ENCODE measurements around the gene CDH18. TPM values are rescaled to one million over a fixed set of nuclear protein-coding genes. Genes with fewer than 3 reads are reported as not detected.

The CDH18 gene
- total and polyA plus RNA-seq, 2 donors from 2014 or later = not detected

- FAIRE-seq (no peak), DNase-seq (no peak)
- no peaks in the 10 kb centered on the region for H3K4me1 ChIP-seq (ENCODE audit: control insufficient read depth in 2 of 3, insufficient read depth in 2 of 3, low read depth in 1 of 3, low read length in 3 of 3)
- no peak overlapping the region for H3K27ac ChIP-seq (ENCODE audit: low read depth in 2 of 2, low read length in 2 of 2)
- H3K27me3 ChIP-seq (ENCODE audit: control insufficient read depth, insufficient read depth, low read length) = no peaks in the 10 kb centered on the region
- intact Hi-C loops (cut with DNase I) = no loop called here
- TF ChIP-seq CTCF (IDR thresholded peaks at IDR 0.05; ENCODE audit: borderline replicate concordance, extremely low read depth, insufficient read depth) = no peak
- no peak overlapping the region for H3K4me3 ChIP-seq (ENCODE audit: low read length in 3 of 3)
- no peaks in the 10 kb centered on the region for H3K9me3 ChIP-seq (ENCODE audit: control insufficient read depth in 2 of 3, insufficient read depth in 1 of 3, low read length in 3 of 3)
- H3K36me3 ChIP-seq (ENCODE audit: control insufficient read depth in 2 of 3, insufficient read depth in 3 of 3, low read length in 3 of 3) = no peaks in the 10 kb centered on the region
- no peak overlapping the region for H3K9ac ChIP-seq (ENCODE audit: low read length in 3 of 3)
These were observed 87.7 kb downstream of the CDH18 start for GRCh38 chr5:19900269-19900668.

GRCh38 chr5:19891658-19892057, 96.3 kb downstream of the CDH18 start:
- no peak for TF ChIP-seq CTCF (IDR thresholded peaks at IDR 0.05; ENCODE audit: borderline replicate concordance, extremely low read depth, insufficient read depth)
- no peaks in the 10 kb centered on the region for H3K4me1 ChIP-seq (ENCODE audit: control insufficient read depth in 2 of 3, insufficient read depth in 2 of 3, low read depth in 1 of 3, low read length in 3 of 3)
- no peaks in the 10 kb centered on the region for H3K9me3 ChIP-seq (ENCODE audit: control insufficient read depth in 2 of 3, insufficient read depth in 1 of 3, low read length in 3 of 3)
- H3K36me3 ChIP-seq (ENCODE audit: control insufficient read depth in 2 of 3, insufficient read depth in 3 of 3, low read length in 3 of 3) = no peaks in the 10 kb centered on the region
- H3K27ac ChIP-seq (ENCODE audit: low read depth in 2 of 2, low read length in 2 of 2) = no peak overlapping the region
- no peak overlapping the region for H3K9ac ChIP-seq (ENCODE audit: low read length in 3 of 3)
- no peak overlapping the region for H3K4me3 ChIP-seq (ENCODE audit: low read length in 3 of 3)
- no peak for FAIRE-seq
- no peak for DNase-seq
- intact Hi-C loops (cut with DNase I) = no loop called here
- no peaks in the 10 kb centered on the region for H3K27me3 ChIP-seq (ENCODE audit: control insufficient read depth, insufficient read depth, low read length)

- DNase-seq = no peak
- no peaks in the 10 kb centered on the region for H3K27me3 ChIP-seq (ENCODE audit: control insufficient read depth, insufficient read depth, low read length)
- no peak overlapping the region for H3K27ac ChIP-seq (ENCODE audit: low read depth in 2 of 2, low read length in 2 of 2)
- H3K4me1 ChIP-seq (ENCODE audit: control insufficient read depth in 2 of 3, insufficient read depth in 2 of 3, low read depth in 1 of 3, low read length in 3 of 3) = no peaks in the 10 kb centered on the region
- FAIRE-seq = no peak
- no peaks in the 10 kb centered on the region for H3K9me3 ChIP-seq (ENCODE audit: control insufficient read depth in 2 of 3, insufficient read depth in 1 of 3, low read length in 3 of 3)
- no peaks in the 10 kb centered on the region for H3K36me3 ChIP-seq (ENCODE audit: control insufficient read depth in 2 of 3, insufficient read depth in 3 of 3, low read length in 3 of 3)
- no peak overlapping the region for H3K9ac ChIP-seq (ENCODE audit: low read length in 3 of 3)
- no peak overlapping the region for H3K4me3 ChIP-seq (ENCODE audit: low read length in 3 of 3)
- no peak for TF ChIP-seq CTCF (IDR thresholded peaks at IDR 0.05; ENCODE audit: borderline replicate concordance, extremely low read depth, insufficient read depth)
- intact Hi-C loops (cut with DNase I) = no loop called here
These were observed 101.7 kb downstream of the CDH18 start for GRCh38 chr5:19886123-19886917.

All from kidney (tissue), 14 donors.